ENCODE measurements around the gene SLC45A1.

The SLC45A1 gene

DNA sequence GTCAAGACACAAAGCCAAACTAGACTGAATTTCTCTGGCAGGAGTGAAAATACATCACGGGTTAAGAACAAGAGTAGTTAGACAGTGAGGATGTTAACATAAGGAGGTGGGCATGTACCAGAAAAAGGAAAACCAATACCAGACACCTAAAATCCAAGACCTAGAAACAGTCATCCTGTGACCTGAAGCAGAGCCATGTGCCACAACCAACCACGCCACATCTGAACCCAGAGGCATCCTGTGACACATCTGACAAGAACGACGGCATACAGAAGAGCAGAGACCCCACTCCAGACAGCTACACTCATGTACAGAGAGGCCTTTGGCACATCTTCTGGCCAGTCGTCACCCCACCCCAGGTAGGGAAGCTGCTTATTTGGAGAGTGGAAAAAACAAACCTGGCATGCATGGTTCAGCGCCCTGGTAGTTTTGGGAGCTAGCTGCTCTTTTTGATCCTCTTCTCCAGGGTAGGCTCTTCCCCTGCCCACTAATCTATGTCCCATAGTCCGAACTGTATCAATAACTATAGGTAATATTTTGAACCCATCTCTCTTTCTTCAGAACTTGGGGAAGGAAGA lies 72.1 kb downstream of the SLC45A1 start:
- no peak for DNase-seq

DNA sequence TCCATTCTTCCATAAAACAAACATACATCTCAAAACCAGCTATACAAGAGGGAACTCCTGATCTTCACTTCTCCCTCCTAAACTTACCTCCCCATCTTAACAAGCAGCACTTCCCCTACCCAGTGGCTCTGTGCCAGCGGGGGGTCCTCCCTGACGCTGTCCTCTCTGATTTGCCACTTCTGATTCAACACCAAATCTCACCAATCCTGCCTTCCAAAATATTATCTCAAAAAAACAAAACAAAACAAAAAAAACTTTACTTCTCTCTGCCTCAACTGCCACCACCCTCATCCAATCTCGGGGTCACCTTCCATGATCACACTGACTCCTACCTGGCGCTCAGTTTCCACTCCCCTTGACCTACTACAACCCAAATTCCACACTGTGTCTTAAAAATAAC lies 72.8 kb downstream of the SLC45A1 start:
- DNase-seq: no peak

DNA sequence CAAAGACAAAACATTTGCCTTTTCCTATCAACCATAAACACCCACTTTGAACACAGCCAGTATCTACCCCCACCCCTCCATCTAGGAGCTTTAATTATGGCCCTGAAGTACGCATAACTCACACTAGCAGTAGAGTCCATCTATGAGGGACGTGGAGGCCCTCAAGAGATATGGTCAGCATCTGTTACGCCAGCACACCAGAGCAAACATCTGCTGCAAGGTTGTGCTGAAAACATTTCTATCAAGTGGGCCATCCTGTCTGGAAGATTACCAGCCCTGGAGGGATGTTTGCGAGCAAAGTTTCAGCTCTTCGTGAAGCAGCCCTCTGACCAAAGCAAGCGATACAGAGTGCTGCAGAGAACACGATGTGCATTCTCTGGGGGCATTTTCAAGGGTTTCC lies 74.6 kb downstream of the SLC45A1 start:
- no peak for DNase-seq

All from suppressor macrophage (primary cell).